COLO829 (cell line): ENCODE measurements around the gene OTUB1.

Source experiments
- DNase-seq: peaks from one replicate; pipeline ENCODE4 v3.0.0; 2012; ENCODE audit warnings: low spot score

The OTUB1 gene

GRCh38 chr11:64025205-64025604 lies 39.0 kb downstream of the OTUB1 start:
- no peak for DNase-seq

GRCh38 chr11:64026575-64027205 lies 40.5 kb downstream of the OTUB1 start:
- DNase-seq: no peak

- DNase-seq: no peak
Measured at GRCh38 chr11:64027651-64028397, 41.6 kb downstream of the OTUB1 start.

GRCh38 chr11:64028398-64029115 lies 42.3 kb downstream of the OTUB1 start:
- no peak for DNase-seq

- no peak for DNase-seq
Measured at GRCh38 chr11:64029773-64030172, 43.5 kb downstream of the OTUB1 start.

GRCh38 chr11:64031001-64031400 lies 44.8 kb downstream of the OTUB1 start:
- no peak for DNase-seq

- DNase-seq: no peak
Measured at GRCh38 chr11:64032050-64032449, 45.8 kb downstream of the OTUB1 start.

GRCh38 chr11:64034411-64034811 lies 48.2 kb downstream of the OTUB1 start:
- no peak for DNase-seq

GRCh38 chr11:64035081-64035524 lies 48.9 kb downstream of the OTUB1 start:
- DNase-seq: no peak

GRCh38 chr11:64035576-64035975 lies 49.3 kb downstream of the OTUB1 start, which contains the start of gene FLRT1:
TSS of gene FLRT1 (plus strand) at chr11:64035931. CDS start at chr11:64116268, 80,337 bp downstream.
- DNase-seq: no peak

GRCh38 chr11:64036087-64037026 lies 50.1 kb downstream of the OTUB1 start:
- DNase-seq: no peak

- no peak for DNase-seq
Measured at GRCh38 chr11:64037027-64037634, 50.9 kb downstream of the OTUB1 start.

GRCh38 chr11:64038500-64038899 lies 52.3 kb downstream of the OTUB1 start:
- no peak for DNase-seq

- no peak for DNase-seq
Measured at GRCh38 chr11:64039012-64039665, 52.9 kb downstream of the OTUB1 start.

GRCh38 chr11:64040684-64041322 lies 54.6 kb downstream of the OTUB1 start:
- DNase-seq: no peak

- no peak for DNase-seq
Measured at GRCh38 chr11:64041846-64042245, 55.6 kb downstream of the OTUB1 start.

- no peak for DNase-seq
Measured at GRCh38 chr11:64042301-64042700, 56.1 kb downstream of the OTUB1 start.

GRCh38 chr11:64043545-64043944 lies 57.3 kb downstream of the OTUB1 start:
- DNase-seq: no peak

GRCh38 chr11:64044730-64045393 lies 58.6 kb downstream of the OTUB1 start:
- no peak for DNase-seq

GRCh38 chr11:64045700-64046099 lies 59.5 kb downstream of the OTUB1 start:
- DNase-seq: no peak
